Lung (tissue), 12 donors: ENCODE measurements around the gene CLDND1. TPM values are rescaled to one million over a fixed set of nuclear protein-coding genes. Genes with fewer than 3 reads are reported as not detected.

Experiments
- ATAC-seq: fragments of 200-7000 bp; cut with Tn5 transposase; one replicate; pipeline ENCODE4 v1.9.1; 2020; ENCODE audit warnings: moderate number of reproducible peaks; ENCODE audit not compliant: insufficient read depth, low FRiP score
- DNase-seq, 3 donors: peaks; one replicate each; pipeline ENCODE4 v3.0.0-alpha.2; 2013 to 2017
- H3K27ac ChIP-seq, 2 donors: one replicate each; pipeline ENCODE4 v1.5.1; 2013; ENCODE audit warnings: mild to moderate bottlenecking in 2 of 2, moderate library complexity in 2 of 2, control low read depth in 1 of 2, inconsistent platforms in 1 of 2, low read depth in 1 of 2, low read length in 1 of 2
- H3K27me3 ChIP-seq, 3 donors: one replicate each; pipeline ENCODE4 v1.5.1; 2013; ENCODE audit warnings: low read length in 2 of 3; ENCODE audit not compliant: control insufficient read depth in 3 of 3, insufficient read depth in 3 of 3
- H3K36me3 ChIP-seq, 4 donors: one replicate each; pipeline ENCODE4 v1.5.1; 2013; ENCODE audit warnings: low read length in 4 of 4, mild to moderate bottlenecking in 1 of 4, moderate library complexity in 1 of 4; ENCODE audit not compliant: control insufficient read depth in 4 of 4, insufficient read depth in 4 of 4
- H3K4me1 ChIP-seq, 5 donors: one replicate each; pipeline ENCODE4 v1.5.1; 2013; ENCODE audit warnings: low read length in 5 of 5, mild to moderate bottlenecking in 2 of 5, moderate library complexity in 1 of 5; ENCODE audit not compliant: control insufficient read depth in 5 of 5, insufficient read depth in 5 of 5
- H3K4me3 ChIP-seq: one replicate; pipeline ENCODE4 v1.5.1; 2013; ENCODE audit warnings: mild to moderate bottlenecking, control low read depth, moderate library complexity
- H3K9ac ChIP-seq, 2 donors: one replicate each; pipeline ENCODE4 v1.5.1; 2013; ENCODE audit warnings: low read length in 2 of 2, control low read depth in 1 of 2; ENCODE audit not compliant: insufficient read depth in 1 of 2
- H3K9me3 ChIP-seq, 4 donors: one replicate each; pipeline ENCODE4 v1.5.1; 2013; ENCODE audit warnings: low read length in 3 of 4, mild to moderate bottlenecking in 1 of 4, moderate library complexity in 1 of 4; ENCODE audit not compliant: control insufficient read depth in 4 of 4, insufficient read depth in 3 of 4
- WGBS, 2 donors: extraction: QIAGEN DNeasy Blood & Tissue Kit; methylation state at CpG; one replicate each; pipeline ENCODE4 v1.1.7; 2013; 5-methylcytosine and 5-hydroxymethylcytosine counted together
- polyA plus RNA-seq, 2 donors: library from polyadenylated mRNA; stranded (reverse); fragments of 200-250 nt; gene quantifications; one replicate each; pipeline ENCODE4 v1.2.1, GENCODE V29; 2013
- total RNA-seq, 2 donors: library from RNA; depleted of rRNA in 1 of 2; stranded (reverse); fragments of >200 nt in 1 of 2; gene quantifications; one replicate each; pipeline ENCODE4 v1.2.1, GENCODE V29; 2014 to 2021
- TF ChIP-seq, protein P1 (sequence below): IDR thresholded peaks from 2 replicates; pipeline ENCODE4 v1.5.1; 2012; ENCODE audit warnings: mild to moderate bottlenecking; ENCODE audit errors: control extremely low read depth, extremely low read depth
- donor health status: control.
- donor health status: control.
- donor health status: Bipolar disorder and iron deficiency.
- donor health status: healthy.
- donor health status: DM: yes; HTN: yes; CAD: no.

Gene CLDND1
- total and polyA plus RNA-seq, 4 donors: 52.6 to 135 (median 70.4) TPM

- Histone ChIP-seq H3K27ac (no peak overlapping the region), H3K4me1 (no peaks in the 10 kb centered on the region), H3K27me3 (no peaks in the 10 kb centered on the region), H3K9ac (no peak overlapping the region), H3K36me3 (no peaks in the 10 kb centered on the region), H3K4me3 (no peak overlapping the region), H3K9me3 (no peaks in the 10 kb centered on the region)
- DNase-seq: no peak
- WGBS, 2 donors: 68 to 82% methylated on average over 6 of the region's 6 CpGs
- TF ChIP-seq, protein P1, sequence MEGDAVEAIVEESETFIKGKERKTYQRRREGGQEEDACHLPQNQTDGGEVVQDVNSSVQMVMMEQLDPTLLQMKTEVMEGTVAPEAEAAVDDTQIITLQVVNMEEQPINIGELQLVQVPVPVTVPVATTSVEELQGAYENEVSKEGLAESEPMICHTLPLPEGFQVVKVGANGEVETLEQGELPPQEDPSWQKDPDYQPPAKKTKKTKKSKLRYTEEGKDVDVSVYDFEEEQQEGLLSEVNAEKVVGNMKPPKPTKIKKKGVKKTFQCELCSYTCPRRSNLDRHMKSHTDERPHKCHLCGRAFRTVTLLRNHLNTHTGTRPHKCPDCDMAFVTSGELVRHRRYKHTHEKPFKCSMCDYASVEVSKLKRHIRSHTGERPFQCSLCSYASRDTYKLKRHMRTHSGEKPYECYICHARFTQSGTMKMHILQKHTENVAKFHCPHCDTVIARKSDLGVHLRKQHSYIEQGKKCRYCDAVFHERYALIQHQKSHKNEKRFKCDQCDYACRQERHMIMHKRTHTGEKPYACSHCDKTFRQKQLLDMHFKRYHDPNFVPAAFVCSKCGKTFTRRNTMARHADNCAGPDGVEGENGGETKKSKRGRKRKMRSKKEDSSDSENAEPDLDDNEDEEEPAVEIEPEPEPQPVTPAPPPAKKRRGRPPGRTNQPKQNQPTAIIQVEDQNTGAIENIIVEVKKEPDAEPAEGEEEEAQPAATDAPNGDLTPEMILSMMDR: no peak
- ATAC-seq: no peak
Measured at GRCh38 chr3:98565843-98566242, 43.1 kb upstream of the CLDND1 start.

GRCh38 chr3:98565237-98565643 is 42.5 kb upstream of the CLDND1 start:
- Histone ChIP-seq H3K9me3 (no peaks in the 10 kb centered on the region), H3K36me3 (no peaks in the 10 kb centered on the region), H3K4me1 (no peaks in the 10 kb centered on the region), H3K27me3 (no peaks in the 10 kb centered on the region), H3K9ac (no peak overlapping the region), H3K27ac (no peak overlapping the region), H3K4me3 (no peak overlapping the region)
- TF ChIP-seq, protein P1: no peak
- DNase-seq: no peak
- ATAC-seq: no peak
- 42 to 68% methylated on average over 3 of the region's 3 CpGs for WGBS, 2 donors

GRCh38 chr3:98564282-98565005 is 41.7 kb upstream of the CLDND1 start:
- H3K4me1 ChIP-seq: no peaks in the 10 kb centered on the region
- H3K9me3 ChIP-seq: no peaks in the 10 kb centered on the region
- no peak overlapping the region for H3K4me3 ChIP-seq
- H3K27ac ChIP-seq: no peak overlapping the region
- no peak for ATAC-seq
- no peaks in the 10 kb centered on the region for H3K36me3 ChIP-seq
- H3K9ac ChIP-seq: no peak overlapping the region
- TF ChIP-seq, protein P1: no peak
- no peak for DNase-seq
- WGBS, 2 donors: 71 to 75% methylated on average over 7 of the region's 7 CpGs
- H3K27me3 ChIP-seq: no peaks in the 10 kb centered on the region
